HS-27A (cell line): ENCODE data around the gene TAL1.

ENCODE experiments used
- DNase-seq: peaks from one replicate; pipeline ENCODE4 v3.0.0-alpha.2; 2012; ENCODE audit warnings: low read depth, missing footprints

TAL1 gene

GRCh38 chr1:47174656-47175020 lies 57.4 kb downstream of the TAL1 start:
- DNase-seq, result no peak

- DNase-seq, result no peak
Observed at GRCh38 chr1:47172782-47173181, 59.2 kb downstream of the TAL1 start.
